Ovary (tissue), 3 donors: ENCODE results near the gene TUSC2.

Source experiments
- CTCF ChIP-seq, 3 donors: fragments of 450-650 bp in 2 of 3; fragments of 200-600 bp in 1 of 3; IDR thresholded peaks; one replicate each; pipeline versions ENCODE4 v1.5.1 to v1.8.0; 2016 to 2022; ENCODE audit warnings: antibody characterized with exemption in 3 of 3, mild to moderate bottlenecking in 1 of 3
- POLR2A ChIP-seq: fragments of 450-650 bp; IDR thresholded peaks from one replicate; pipeline ENCODE4 v1.6.1; 2017; ENCODE audit warnings: antibody characterized with exemption, mild to moderate bottlenecking, moderate library complexity
- donor health status: DM: no; HTN: no; CAD: no.

DNA sequence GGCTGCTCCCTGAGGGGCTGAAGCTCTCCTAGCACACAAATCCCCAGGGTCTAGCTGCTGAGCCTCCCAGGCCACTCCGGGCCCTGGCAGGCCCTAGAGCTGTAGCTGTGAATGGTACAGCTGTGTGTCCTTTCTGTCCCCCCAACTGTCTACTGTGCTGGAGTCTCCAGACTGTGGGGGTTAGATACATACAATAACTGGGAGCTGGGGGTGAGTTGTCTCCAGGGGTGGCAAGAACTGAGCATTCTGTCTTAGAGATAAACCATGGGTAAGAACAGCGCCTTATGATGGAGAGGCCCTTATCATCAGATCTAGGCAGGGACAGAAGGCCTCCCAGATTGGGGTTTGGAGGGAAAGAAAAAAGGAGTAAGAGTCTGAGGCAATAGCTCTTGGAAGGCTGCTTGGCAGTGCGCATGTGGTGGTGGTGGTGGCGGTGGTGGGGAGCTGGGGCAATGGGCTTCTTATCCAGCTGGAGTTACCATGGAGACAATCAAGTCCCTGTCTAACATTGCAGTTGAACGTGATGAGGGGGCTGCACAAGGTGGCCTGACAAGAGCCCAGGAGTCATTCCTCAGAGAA is 26.3 kb upstream of the TUSC2 start:
- TF ChIP-seq CTCF (IDR thresholded peaks at IDR 0.05): no peak
- TF ChIP-seq POLR2A: no peak
